Measurements from ENCODE around the gene SOD2. TPM values are rescaled to one million over a fixed set of nuclear protein-coding genes. Genes with fewer than 3 reads are reported as not detected.

SOD2 gene
- total RNA-seq, 1 donor from 2014 or later: 75.2 TPM

Small RNA genes within 50 kb of the gene (small RNA-seq; reads per million reads assigned to genes)
- not detected for gene RNU4ATAC18P

Other genes starting within 250 kb of the SOD2 start
- 147 TPM for gene WTAP, start 34.3 kb upstream of the SOD2 start, total RNA-seq
- 69.9 TPM for gene ACAT2, start 68.8 kb upstream of the SOD2 start, total RNA-seq
- 336 TPM for gene TCP1, start 96.4 kb upstream of the SOD2 start, total RNA-seq
- gene MRPL18, start 97.2 kb upstream of the SOD2 start, total RNA-seq: 44.5 TPM
- not detected for gene PNLDC1, start 107.0 kb upstream of the SOD2 start, total RNA-seq
- gene MAS1, start 197.7 kb upstream of the SOD2 start, total RNA-seq: not detected